Activated CD8-positive, alpha-beta T cell treated with anti-CD3 and anti-CD28 coated beads, Interleukin-2, amount 10 ng/mL, durations not matched to agents 7 days and 5 days (primary cell): ENCODE data around the gene CACNA1H. TPM values are rescaled to one million over a fixed set of nuclear protein-coding genes. Genes with fewer than 3 reads are reported as not detected.

Experiments used
- ATAC-seq: fragments of 150-1000 bp; cut with Tn5 transposase; one replicate; pipeline ENCODE4 v1.10.0; 2021; ENCODE audit warnings: moderate library complexity
- CTCF ChIA-PET: fragments of 350-600 bp; sonication (Branson Sonifier 250); formaldehyde crosslinking; loops from one replicate; lab custom pipeline; 2021; ENCODE audit warnings: antibody characterized with exemption; lab: Charles Lee
- POLR2A ChIA-PET: fragments of 350-600 bp; sonication (Branson Sonifier 250); formaldehyde crosslinking; loops from one replicate; lab custom pipeline; 2021; ENCODE audit warnings: antibody characterized with exemption; lab: Charles Lee
- DNase-seq: peaks from one replicate; pipeline ENCODE4 v3.0.0-alpha.2; 2020
- H3K27ac Mint-ChIP-seq: one replicate; pipeline ENCODE4 v1.8.0; 2021; ENCODE audit warnings: mild to moderate bottlenecking, mixed read lengths
- H3K27me3 Mint-ChIP-seq: one replicate; pipeline ENCODE4 v1.8.0; 2021; ENCODE audit warnings: low read depth, mixed read lengths
- H3K36me3 Mint-ChIP-seq: one replicate; pipeline ENCODE4 v1.8.0; 2021; ENCODE audit warnings: low read depth, mixed read lengths
- H3K4me1 Mint-ChIP-seq: one replicate; pipeline ENCODE4 v1.8.0; 2021; ENCODE audit warnings: low read depth, mixed read lengths
- H3K4me3 Mint-ChIP-seq: one replicate; pipeline ENCODE4 v1.8.0; 2021; ENCODE audit warnings: mild to moderate bottlenecking, mixed read lengths
- H3K9me3 Mint-ChIP-seq: one replicate; pipeline ENCODE4 v1.8.0; 2022; ENCODE audit warnings: mixed read lengths; ENCODE audit not compliant: insufficient read depth
- total RNA-seq, 2 experiments: library from RNA; stranded (reverse); gene quantifications; one replicate each; pipeline ENCODE4 v1.2.3, GENCODE V29; 2021

Gene CACNA1H
- total RNA-seq, 2 experiments from 2014 or later, result 0.57 to 0.92 TPM

DNA sequence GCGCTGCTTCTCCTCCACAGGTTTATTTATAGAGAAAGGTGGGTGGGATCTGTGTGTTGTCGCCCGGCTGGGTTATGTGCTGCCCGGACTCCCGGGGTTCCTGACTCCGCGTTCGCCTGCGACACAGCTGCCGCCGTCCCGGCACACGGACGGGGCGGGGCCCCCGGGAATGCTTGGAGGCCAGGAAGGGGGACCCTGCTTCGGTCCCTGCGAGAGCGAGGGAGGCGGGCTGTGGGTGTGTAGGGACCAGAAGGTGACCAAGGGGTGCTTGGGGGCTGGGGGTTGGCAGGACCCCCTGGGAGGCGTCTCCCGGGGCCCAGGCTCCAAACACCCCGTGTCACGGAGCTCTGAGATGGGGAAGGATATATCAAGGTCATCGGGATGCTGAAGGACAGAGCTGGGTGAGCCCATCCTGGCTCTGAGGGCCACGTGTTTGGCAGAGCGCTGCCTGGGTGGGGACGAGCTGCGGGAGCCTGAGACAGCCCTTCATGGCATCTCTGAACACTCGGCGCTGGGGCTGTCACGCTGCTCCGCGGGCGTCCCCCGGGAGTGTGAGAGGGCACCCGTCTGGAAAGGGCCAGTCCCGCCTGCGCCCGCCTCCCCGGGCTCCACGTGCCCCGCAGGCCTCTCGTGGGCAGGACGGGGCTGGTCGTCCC is 4.2 kb downstream of the CACNA1H start:
- H3K9me3 Mint-ChIP-seq, result no peaks in the 10 kb centered on the region
- ChIA-PET POLR2A (no interaction called here), CTCF (no interaction called here)
- DNase-seq (no peak), ATAC-seq (no peak)
- no peaks in the 10 kb centered on the region for H3K4me1 Mint-ChIP-seq
- no peaks in the 10 kb centered on the region for H3K36me3 Mint-ChIP-seq
- H3K27ac Mint-ChIP-seq, result no peak overlapping the region
- H3K27me3 Mint-ChIP-seq, result peaks cover 9% of the 10 kb centered on the region
- no peak overlapping the region for H3K4me3 Mint-ChIP-seq

GRCh38 chr16:1157639-1158455 is 4.9 kb downstream of the CACNA1H start:
- Mint-ChIP-seq H3K27me3 (peaks cover 9% of the 10 kb centered on the region), H3K4me3 (no peak overlapping the region), H3K36me3 (no peaks in the 10 kb centered on the region), H3K4me1 (no peaks in the 10 kb centered on the region), H3K27ac (no peak overlapping the region), H3K9me3 (no peaks in the 10 kb centered on the region)
- DNase-seq (no peak), ATAC-seq (no peak)
- CTCF ChIA-PET, result no interaction called here
- POLR2A ChIA-PET, result no interaction called here

DNA sequence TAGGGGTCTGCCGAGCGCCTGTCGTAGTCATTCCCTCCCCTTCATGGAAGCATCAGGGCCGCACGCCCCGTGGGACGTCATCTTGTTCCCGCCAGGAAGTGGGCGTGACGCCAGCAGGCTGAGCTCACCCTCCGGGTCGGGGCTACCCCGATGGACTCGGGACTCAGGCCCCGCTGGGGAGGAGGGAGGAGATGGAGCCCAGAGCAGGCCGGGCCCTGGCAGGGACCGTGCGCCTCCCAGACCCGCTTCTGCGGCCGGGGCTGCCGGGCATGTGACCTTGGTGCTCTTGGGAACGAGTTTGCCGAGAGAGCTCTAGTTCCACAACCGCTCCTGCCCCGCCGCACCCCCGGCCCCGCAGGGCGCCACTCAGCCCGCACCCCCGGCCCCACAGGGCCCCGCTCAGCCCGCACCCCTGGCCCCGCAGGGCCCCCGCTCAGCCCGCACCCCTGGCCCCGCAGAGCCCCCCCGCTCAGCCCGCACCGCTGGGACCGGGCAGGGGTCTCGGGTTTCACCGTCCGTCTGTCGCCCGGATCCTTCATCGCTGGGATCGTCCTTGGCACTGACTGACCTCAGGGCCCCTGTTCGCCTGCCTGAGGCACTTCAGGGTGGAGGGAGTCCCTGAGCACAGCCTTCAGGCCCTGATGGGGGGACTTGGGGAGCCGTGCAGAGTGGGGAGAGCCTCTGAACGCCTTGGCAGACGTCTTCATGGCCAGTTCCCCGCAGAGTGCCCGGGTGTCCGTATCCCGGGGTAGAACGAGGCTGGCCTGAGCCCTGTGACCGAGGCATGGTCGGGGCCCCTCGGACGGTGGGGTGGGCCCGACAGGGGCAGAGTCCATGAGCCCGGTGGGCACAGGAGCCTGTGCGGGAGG is 5.8 kb downstream of the CACNA1H start:
- no peak overlapping the region for H3K4me3 Mint-ChIP-seq
- H3K27ac Mint-ChIP-seq, result no peak overlapping the region
- H3K36me3 Mint-ChIP-seq, result no peaks in the 10 kb centered on the region
- DNase-seq (no peak), ATAC-seq (no peak)
- H3K4me1 Mint-ChIP-seq, result no peaks in the 10 kb centered on the region
- CTCF ChIA-PET, result no interaction called here
- H3K9me3 Mint-ChIP-seq, result no peaks in the 10 kb centered on the region
- peaks cover 9% of the 10 kb centered on the region for H3K27me3 Mint-ChIP-seq
- POLR2A ChIA-PET, result no interaction called here

DNA sequence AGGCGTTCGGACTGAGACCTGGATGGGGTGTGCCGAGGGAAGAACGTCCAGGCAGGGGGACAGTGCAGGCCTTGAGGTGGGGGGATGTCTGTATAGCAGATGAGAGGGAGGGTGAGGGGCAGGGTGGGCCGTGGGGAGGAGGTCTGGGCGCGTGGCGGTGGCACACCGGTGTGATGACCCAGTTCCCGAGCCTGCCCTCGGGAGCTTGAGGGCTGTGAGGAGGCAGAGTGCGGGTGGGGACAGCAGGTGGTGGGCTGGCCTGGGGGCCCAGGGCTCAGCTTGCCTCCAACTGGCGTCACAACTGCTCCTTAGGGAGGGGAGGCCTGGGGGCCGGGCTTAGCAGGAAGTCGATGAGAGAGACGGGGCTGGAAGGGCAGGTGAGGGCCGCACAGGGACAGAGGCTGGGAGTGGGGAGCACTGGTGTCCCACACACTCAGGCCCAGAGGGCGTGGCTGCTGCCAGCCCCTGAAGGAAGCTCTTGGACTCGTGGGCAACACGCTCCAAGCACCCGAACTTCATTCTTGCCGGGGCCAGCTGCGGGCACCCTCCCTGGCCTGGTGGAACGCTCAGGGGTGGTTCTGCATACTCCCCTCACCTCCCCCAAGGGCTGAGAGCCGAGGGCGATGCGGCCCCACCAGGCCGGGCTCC is 6.5 kb downstream of the CACNA1H start:
- Mint-ChIP-seq H3K4me1 (no peaks in the 10 kb centered on the region), H3K4me3 (no peak overlapping the region), H3K36me3 (no peaks in the 10 kb centered on the region), H3K9me3 (no peaks in the 10 kb centered on the region), H3K27ac (no peak overlapping the region), H3K27me3 (peaks cover 7% of the 10 kb centered on the region)
- ATAC-seq (no peak), DNase-seq (no peak)
- CTCF ChIA-PET, result no interaction called here
- POLR2A ChIA-PET, result no interaction called here

- no peak for ATAC-seq
- Mint-ChIP-seq H3K4me1 (no peaks in the 10 kb centered on the region), H3K27me3 (peaks cover 5% of the 10 kb centered on the region), H3K27ac (no peak overlapping the region), H3K4me3 (no peak overlapping the region), H3K9me3 (no peaks in the 10 kb centered on the region), H3K36me3 (no peaks in the 10 kb centered on the region)
- ChIA-PET POLR2A (no interaction called here), CTCF (no interaction called here)
- DNase-seq, result no peak
Measured at GRCh38 chr16:1159973-1160772, 7.3 kb downstream of the CACNA1H start.

DNA sequence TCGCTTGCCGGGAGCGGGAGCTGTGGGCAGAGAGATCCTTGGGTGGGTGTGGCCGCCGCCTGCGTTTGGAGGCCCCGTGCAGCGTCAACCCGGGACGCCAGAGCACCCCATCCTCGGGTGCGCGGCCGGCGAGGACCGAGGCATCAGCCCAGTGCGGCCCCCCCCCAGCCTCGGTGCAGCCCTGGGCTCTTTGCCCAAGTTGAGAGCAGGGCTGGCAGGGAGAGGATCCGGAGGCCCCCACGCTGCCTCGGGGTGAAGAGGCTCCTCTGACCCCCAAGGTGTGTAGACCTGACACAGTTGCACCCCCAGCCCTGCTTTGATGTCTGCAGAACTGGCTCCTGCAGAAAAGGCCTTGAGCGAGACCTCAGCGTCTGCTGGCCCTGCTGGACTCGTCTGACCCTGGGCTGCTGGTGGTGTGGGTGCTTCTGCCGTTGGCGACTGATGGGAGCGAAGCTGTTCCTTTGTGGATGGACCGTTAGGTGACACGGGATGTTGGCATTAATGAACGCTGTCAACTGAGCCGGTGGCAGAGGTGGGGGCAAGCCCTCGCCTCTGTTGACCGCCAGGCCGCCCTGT is 8.0 kb downstream of the CACNA1H start:
- no peak for DNase-seq
- ATAC-seq, result no peak
- no peaks in the 10 kb centered on the region for H3K27me3 Mint-ChIP-seq
- POLR2A ChIA-PET, result no interaction called here
- CTCF ChIA-PET, result no interaction called here
- no peaks in the 10 kb centered on the region for H3K9me3 Mint-ChIP-seq
- no peak overlapping the region for H3K27ac Mint-ChIP-seq
- no peaks in the 10 kb centered on the region for H3K4me1 Mint-ChIP-seq
- H3K4me3 Mint-ChIP-seq, result no peak overlapping the region
- no peaks in the 10 kb centered on the region for H3K36me3 Mint-ChIP-seq

- Mint-ChIP-seq H3K36me3 (no peaks in the 10 kb centered on the region), H3K4me1 (no peaks in the 10 kb centered on the region), H3K4me3 (no peak overlapping the region), H3K27ac (no peak overlapping the region), H3K9me3 (no peaks in the 10 kb centered on the region), H3K27me3 (no peaks in the 10 kb centered on the region)
- no peak for DNase-seq
- CTCF ChIA-PET, result no interaction called here
- ATAC-seq, result no peak
- POLR2A ChIA-PET, result no interaction called here
Measured at GRCh38 chr16:1162701-1163566, 10.0 kb downstream of the CACNA1H start.

DNA sequence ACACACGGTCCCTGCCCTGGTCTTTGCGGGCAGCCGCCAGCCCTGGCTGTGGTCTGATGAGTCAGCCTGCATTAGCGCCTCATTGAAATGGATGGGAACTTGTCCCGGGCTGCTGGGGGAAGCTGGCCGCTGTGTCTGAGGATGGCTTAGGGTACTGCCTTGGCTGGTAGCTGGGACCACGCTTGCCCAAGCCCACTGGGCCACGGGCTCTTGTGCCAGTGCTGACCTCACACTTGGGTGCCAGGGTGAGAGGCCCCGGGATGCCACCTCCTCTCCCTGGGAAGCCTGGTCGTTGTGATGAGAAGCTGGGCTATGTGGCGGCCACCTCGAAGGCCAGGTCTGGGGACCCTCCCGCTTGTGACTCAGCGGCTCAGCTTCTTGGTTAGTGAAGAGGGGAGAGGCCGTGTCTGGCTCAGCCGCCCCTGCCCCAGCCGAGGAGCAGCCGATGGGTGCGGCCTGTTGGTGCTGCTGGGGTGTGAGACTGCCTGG is 10.7 kb downstream of the CACNA1H start:
- DNase-seq (no peak), ATAC-seq (no peak)
- no peak overlapping the region for H3K4me3 Mint-ChIP-seq
- no peaks in the 10 kb centered on the region for H3K27me3 Mint-ChIP-seq
- ChIA-PET CTCF (no interaction called here), POLR2A (no interaction called here)
- no peaks in the 10 kb centered on the region for H3K4me1 Mint-ChIP-seq
- no peaks in the 10 kb centered on the region for H3K9me3 Mint-ChIP-seq
- no peak overlapping the region for H3K27ac Mint-ChIP-seq
- no peaks in the 10 kb centered on the region for H3K36me3 Mint-ChIP-seq

DNA sequence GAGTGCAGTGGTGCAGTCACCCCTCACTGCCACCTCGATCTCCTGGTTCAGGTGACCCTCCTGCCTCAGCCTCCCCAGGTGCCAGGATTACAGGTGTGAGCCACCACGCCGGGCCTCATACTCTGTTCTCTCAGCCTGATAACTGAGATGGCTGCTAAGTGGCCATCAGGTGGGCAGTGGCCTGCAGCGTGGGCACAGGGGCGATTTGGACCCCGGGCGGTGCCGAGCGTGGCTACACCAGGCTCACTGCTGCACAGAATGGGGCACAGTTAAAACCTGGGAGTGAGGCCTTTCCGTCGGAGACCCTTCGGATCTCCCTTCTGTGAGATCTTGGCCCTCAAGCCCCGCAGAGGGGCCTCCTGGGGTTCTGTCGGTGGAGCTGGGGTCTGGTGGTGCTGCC is 11.5 kb downstream of the CACNA1H start:
- Mint-ChIP-seq H3K4me3 (no peak overlapping the region), H3K27ac (no peak overlapping the region), H3K36me3 (no peaks in the 10 kb centered on the region), H3K9me3 (no peaks in the 10 kb centered on the region), H3K4me1 (no peaks in the 10 kb centered on the region), H3K27me3 (no peaks in the 10 kb centered on the region)
- DNase-seq, result no peak
- CTCF ChIA-PET, result no interaction called here
- POLR2A ChIA-PET, result no interaction called here
- ATAC-seq, result no peak

DNA sequence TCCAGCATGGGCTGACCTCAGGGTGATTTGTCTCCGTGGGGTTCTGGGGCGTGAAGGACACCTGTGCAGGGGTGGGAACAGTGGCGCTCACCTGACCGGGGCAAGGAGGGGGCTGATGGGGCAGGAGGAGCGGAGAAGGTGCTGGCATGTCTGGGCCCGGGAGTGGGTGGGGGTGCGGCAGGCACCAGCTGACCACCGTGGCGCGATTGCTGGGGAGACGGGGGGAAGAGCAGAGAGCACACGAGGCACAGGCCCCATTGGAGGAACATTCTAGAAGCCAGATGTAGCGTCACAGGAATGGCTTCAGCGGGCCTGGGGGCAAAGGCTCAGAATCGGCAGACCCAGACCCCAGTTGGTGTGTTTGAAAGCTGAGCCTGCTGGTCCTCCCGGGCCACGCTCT is 12.1 kb downstream of the CACNA1H start:
- CTCF ChIA-PET, result no interaction called here
- POLR2A ChIA-PET, result no interaction called here

More for the DNA sequence above, 12.1 kb downstream of the CACNA1H start:
- no peaks in the 10 kb centered on the region for H3K9me3 Mint-ChIP-seq
- H3K27me3 Mint-ChIP-seq, result no peaks in the 10 kb centered on the region
- no peak for ATAC-seq
- H3K4me3 Mint-ChIP-seq, result no peak overlapping the region
- no peak for DNase-seq
- no peaks in the 10 kb centered on the region for H3K4me1 Mint-ChIP-seq
- no peak overlapping the region for H3K27ac Mint-ChIP-seq
- no peaks in the 10 kb centered on the region for H3K36me3 Mint-ChIP-seq
